Endothelial cell of hepatic sinusoid (primary cell): ENCODE measurements around the gene RPP21.

ENCODE experiments used
- in situ Hi-C: cut with HindIII; loops from 2 replicates; pipeline ENCODE4 v1.10.0; 2017; ENCODE audit warnings: low sequenced_read_pairs

Gene RPP21

DNA sequence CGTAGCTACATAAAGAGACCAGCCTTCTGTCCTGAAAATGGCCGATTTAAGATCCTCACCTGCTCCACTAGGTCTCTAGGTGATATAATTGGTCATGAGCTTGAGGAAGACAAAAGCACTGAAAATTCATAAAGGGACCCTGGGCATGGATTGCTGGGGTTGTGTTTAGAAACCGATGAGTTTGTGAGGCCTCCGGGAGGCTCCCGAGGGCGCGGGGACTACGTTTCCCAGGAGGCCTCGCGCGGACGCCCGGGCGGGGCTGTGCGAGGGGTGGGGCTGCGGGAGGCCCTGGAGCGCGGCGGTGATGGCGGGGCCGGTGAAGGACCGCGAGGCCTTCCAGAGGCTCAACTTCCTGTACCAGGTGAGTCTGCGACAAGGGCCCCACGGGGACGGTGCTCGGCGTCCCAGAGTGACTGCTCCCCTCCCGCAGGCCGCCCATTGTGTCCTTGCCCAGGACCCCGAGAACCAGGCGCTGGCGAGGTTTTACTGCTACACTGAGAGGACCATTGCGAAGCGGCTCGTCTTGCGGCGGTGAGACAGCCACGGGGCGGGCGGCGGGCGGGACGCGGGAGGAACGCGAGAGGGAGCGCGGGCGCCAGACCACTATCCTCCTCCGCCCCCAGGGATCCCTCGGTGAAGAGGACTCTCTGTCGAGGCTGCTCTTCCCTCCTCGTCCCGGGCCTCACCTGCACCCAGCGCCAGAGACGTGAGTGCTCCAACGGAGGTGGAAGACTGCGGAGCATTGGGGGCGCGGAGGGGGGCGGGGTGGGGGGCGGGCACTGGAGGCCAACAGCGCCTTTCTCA is at the start of gene RPP21:
Gene RPP21 (plus strand): TSS at position 289 of the 804 bp plus-strand sequence. CDS start 16 bp downstream, at position 305.
- in situ Hi-C loops = no loop called here

DNA sequence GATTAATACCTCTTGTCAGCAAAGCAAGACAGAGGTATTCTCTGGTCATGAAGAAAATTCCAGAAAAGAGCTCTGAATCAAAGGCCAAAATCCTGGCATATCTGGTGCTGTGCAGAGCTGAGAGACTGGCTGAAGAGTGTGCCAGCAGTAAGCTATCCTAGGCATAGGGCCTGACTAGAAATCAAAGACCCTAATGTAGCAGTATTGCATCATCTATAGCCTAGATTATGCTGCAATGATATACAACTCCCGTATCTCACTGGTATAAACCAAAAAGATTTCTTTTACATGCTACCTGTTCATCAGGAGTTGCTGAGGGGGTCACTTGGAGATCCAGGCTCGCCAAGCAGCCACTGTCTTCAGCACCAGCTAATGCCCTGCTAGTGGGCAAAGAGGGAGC is 49.1 kb upstream of the RPP21 start:
- in situ Hi-C loops = no loop called here

DNA sequence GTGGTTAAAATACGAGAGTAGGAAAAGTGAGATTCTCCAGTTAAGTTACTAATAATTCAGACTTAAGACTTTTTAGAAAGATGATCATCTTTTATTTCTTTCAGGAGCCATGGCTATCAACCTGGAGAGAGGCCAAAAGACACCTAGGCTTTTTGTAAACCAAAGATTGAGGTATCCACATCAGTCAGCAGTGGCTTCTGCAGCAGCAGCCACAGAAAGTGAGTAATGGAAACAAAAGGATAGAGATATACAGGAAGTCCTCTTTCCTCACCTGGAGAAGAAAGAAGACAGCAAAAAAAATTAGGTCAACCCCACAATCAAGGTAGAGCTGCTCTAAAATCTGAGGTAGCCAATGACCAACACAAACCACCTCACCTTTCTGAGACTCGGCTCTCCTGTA is 41.0 kb upstream of the RPP21 start:
- in situ Hi-C loops = no loop called here

DNA sequence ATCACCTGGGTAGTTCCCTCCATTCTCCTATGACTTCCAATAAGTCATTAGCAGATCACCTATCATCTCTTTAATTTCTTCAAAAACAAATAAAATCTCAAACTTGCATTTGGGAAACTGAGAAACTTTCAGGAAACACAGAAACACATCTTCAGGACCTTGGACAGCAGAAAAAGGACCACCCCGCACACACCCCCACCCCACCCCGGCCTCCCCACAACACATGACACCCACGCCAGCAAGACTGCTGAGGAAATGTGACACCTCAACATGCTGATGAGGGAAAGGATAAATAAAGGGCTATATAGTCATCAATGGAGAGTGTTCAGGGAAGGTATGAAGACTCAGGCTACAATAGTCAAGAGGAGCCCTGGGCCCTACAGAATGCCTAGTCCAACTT is 33.9 kb upstream of the RPP21 start:
- in situ Hi-C loops = loop anchor here (10.0 kb wide), 1 partner anchor 64 kb away; no protein-coding TSS in a partner anchor

DNA sequence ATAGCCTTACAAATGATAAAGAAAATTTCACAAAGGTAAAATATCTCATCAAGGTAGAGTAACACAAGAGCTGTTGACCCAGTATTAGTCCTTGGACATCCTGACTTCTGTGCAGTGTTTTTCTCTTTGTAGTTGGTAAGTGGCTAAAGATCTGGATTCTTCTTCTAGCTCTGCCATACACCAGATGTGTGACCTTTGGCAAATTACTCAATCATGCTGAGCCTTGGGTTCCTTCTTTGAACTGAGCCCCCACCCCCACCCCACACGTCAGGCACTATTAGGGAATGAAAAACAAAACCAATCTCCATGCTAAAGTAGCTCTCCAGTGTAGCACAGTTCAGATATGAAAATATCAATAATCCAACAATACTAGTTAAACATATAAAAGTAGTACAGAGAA is 33.3 kb upstream of the RPP21 start:
- in situ Hi-C loops = loop anchor here (10.0 kb wide), 1 partner anchor 63 kb away; no protein-coding TSS in a partner anchor

DNA sequence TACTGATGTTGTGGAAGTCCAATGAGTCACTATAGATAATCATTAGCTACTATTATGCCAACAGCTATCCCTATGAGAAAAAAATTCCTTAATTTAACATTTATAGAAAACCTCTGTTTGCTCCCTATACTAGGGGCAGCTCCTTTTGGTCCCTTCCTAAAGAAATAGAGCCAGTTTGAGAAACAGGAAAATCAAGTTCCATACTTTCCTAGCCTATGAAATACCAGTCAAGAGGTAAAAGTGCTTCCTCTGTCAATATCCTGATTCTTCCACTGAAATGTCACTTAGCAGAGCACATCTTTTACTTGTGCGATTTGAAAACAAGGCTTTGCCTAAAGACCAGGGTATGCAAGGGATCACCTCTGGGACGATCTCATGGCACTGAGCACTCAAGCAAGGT is 32.7 kb upstream of the RPP21 start:
- in situ Hi-C loops = loop anchor here (10.0 kb wide), 1 partner anchor 63 kb away; no protein-coding TSS in a partner anchor

DNA sequence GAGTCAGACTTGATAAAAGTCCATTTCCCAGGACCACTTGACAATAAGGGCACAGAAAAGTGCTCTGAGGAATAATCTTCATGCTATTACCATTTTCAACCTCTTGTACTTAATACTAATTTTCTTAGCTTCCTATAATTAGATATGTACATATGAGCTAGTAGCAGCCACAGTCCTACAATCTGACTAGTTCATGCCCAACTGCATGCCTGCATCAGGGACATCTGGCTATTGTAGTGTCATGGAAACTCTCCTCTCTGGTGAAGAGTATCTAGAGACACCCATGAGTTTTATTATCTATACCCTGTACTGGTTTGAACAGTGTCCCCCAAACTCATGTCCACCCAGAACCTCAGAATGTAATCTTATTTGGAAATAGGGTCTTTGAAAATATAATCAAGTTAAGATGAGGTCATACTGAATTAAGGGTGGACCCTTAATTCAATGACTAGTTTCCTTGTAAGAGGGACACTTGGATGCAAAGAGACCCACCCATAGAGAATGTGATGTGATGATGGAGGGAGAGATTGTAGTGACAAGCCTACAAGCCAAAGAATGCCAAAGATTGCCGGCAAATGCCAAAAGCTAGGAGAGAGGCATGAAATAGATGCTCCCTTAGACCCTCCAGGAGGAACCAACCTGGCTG is 32.2 kb upstream of the RPP21 start:
- in situ Hi-C loops = loop anchor here (10.0 kb wide), 1 partner anchor 62 kb away; no protein-coding TSS in a partner anchor

DNA sequence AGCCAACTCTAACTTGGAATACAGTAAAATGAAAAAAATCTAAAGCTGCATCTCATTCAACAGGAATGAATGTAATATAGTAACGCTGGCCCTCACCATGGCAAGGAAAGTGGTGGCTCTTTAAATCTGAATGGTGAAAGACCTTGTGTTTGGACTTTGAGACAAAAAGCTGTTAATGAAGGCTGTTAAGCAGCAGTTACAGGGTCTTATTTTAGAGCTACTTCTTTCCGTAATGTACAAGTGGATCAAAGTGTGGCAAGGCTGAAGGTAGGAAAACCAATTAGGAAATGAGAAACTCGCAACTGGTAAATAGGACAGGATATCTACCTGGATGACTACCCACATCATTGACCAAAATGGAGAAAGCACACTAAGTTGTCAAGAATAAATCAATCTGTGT is 29.8 kb upstream of the RPP21 start:
- in situ Hi-C loops = loop anchor here (10.0 kb wide), 1 partner anchor 60 kb away; no protein-coding TSS in a partner anchor

DNA sequence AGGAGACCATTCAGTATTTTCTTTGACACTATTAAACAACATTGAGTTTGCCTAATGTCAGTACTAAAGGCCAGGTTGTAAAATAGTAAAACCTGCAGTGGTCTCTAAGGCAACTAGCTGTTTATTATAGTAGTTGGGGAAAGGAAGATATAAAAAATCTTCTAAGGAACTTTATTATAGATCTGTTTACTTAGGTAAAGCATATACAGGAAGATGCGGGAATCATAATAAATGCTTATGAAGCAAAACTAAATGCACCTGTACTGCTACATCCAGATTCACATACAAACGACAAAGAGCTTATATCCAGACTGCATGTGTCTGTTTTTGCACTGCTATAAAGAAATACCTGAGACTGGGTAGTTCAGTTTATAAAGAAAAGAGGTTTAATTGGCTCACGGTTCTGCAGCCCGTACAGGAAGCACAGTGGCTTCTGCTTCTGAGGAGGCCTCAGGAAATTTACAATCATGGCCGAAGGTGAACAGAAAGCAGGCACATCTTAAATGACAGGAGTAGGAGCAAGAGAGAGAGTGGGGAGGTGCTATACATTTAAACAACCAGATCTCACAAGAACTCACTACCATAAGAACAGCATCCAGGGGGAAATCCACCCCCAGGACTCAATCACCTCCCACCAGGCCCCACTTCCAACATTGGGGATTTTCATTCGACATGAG is 26.9 kb upstream of the RPP21 start:
- in situ Hi-C loops = loop anchor here (10.0 kb wide), 1 partner anchor 57 kb away; no protein-coding TSS in a partner anchor

DNA sequence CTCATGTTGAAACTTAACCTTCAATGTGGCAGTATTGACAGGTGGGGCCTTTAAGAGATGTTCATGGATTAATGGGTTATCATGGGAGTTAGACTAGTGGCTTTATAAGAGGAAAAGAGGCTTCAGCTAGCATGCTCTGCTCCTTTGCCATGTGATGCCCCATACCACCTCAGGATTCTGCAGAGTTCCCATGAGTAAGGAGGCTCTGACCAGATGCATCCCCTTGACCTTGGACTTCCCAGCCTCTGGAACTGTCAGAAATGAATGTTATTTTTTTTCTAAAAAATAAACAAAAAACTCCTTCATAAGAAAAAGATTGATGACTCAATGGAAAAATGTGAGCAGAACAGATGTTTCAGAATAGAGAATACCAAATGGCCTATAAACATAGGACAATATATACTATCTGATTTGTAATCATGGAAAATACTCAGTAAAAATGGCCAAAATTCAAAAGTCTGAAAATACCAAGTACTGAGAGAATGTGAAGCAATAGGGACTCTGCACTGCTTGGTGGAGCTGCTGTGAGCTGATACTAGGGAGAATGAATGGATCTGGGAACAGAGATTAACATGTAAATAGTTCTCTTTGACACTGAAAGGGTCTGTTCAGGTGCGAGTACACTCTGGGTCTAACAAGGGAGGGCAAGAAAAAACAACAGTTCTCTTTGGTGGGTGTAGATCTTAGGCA is 25.7 kb upstream of the RPP21 start:
- in situ Hi-C loops = loop anchor here (10.0 kb wide), 1 partner anchor 56 kb away; no protein-coding TSS in a partner anchor

DNA sequence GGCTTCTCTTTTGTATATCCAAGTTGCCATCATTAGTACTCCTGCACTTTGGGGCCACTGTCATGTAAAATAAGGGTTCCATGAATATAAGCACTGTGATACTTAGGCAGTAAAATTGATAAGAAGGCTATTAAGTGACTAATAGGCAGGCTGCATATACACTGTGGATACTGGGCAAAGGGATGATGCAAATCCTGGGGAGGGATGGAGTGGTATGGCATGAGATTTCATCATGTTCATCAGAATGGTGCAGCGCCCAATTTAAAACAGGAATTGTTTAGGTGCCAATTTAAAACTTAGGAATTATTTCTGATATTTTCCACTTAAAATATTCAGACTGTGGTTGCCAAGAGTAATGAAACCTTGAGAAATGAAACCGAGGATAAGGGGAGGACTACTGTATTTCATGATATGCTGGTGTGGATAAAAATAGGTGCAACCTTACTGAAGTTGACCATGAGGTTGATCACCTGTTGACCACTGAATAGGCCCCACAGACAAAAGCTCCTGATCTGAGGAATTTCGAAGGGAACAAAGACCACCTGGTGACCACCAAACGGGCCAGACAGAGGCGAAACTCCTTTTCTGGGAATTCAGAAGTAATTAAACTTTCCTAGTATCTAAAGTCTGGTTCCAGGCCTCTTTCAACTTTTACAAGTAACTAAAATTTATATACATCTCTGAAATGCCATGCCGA is 23.1 kb upstream of the RPP21 start:
- in situ Hi-C loops = no loop called here

DNA sequence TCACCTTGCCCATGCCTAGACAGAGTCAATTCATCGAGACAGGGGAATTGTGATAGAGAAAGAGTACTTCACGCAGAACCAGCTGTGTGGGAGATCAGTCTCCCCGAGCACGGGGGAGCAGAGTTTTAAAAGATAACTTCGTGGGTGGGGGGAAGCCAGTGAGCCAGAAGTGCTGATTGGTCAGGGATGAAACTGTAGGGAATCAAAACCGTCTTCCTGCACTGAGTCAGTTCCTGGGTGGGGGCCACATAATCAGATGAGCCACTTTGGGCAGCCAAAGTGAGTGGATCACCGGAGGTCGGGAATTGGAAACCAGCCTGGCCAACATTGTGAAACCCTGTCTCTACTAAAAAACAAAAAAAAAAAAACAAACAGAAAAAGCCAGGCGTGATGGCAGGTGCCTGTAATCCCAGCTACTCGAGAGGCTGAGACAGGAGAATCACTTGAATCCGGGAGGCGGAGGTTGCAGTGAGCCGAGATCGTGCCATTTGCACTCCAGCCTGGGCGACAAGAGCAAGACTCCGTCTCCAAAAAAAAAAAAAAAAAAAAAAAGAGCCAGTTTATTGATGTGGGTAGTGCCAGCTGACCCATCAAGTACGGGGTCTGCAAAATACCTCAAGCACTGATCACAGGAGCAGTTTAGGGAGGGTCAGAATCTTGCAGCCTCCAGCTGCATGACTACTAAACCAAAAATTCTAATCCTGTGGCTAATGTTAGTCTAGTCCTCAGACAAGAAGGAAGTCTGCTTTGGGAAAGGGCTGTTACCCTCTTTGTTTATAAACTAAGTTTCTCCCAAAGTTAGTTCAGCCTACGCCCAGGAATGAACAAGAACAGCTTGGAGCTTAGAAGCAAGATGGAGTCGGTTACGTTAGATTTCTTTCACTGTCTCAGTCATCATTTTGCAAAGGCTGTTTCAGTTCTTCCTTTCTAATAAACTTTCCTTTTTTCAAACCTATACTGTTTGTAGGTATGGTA is 22.1 kb upstream of the RPP21 start:
- in situ Hi-C loops = no loop called here

DNA sequence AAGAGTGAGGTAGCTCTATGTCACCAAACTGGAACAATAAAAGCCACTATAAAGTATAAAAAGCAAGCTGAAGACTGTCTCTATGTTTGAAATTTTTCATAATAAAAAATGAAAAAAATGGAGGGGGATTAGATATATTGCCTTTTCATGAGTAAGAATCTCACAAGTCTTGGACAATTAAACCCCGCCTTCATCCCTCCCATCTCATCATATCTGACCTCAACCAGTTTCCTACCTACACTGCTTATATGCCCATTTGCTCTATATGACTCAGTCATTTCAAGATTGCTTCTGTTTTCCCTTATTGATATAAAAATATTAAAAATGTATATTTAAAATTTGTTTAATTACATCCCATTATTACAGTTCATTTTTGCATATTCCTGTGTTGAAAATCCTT is 21.1 kb upstream of the RPP21 start:
- in situ Hi-C loops = no loop called here

DNA sequence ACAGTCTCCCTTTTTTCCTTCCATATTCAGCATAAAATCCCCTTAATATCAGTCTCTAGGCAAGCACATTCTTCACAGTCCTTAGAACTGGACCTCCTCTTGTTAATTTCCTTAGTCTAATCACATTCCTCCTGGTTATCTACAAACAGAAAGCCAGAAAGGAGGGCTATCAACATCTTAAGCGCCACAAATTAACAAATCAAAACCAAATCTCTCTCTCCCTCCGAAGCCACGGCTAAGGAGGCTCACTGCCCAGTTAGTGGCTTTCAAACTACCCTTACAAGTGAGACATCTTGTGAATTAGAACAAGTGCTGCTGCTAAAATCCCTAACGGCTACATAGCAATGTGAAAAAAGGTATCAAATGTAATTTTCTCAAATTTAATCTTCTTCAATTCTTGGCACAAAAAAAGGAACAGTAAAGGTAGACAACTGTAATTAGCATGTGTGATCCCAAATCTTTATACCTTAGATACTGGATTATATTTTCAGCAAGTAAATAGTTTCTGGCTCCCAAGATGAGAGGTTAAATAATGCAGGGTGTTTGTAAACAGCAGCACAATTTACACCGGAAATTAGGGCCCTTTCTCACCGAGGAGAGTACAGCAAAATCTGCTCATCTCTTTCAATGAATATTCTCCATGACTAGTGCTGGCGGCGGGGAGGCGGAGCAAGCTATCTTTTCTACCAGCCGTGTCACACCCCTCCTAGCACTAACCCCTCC is 19.6 kb upstream of the RPP21 start:
- in situ Hi-C loops = loop anchor here (5.0 kb wide), 1 partner anchor 58 kb away; no protein-coding TSS in a partner anchor

DNA sequence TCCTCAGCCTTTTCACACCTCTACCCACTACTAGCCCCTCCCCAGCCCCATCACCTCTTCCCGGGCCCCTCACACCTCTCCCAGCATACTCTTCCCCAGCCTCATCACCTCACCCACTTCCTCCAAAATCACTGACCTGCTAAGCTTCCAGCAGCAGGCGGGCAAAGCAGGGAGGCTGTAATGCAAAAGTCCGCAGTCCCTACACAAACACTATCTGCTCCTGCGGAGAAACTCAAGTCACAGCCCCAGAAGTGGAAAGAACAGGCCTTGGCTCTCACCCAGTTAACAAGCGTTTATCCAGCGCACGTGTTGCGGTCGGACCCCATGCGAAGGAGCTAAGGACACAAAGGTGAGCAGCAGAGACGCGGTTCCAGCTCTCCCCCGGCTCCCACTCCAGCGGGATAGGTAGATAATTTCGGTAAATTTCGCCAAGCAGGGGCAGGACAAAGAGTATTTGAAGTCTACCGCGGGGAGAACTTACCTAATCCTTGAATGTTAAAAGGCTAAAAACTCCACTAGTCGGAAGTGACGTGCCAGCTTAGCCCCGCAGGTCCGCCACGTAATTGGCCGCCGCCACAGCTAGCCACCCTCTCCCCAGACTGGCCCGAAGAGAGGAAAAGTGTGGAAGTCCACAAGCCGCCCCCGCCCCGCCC is 19.0 kb upstream of the RPP21 start:
- in situ Hi-C loops = loop anchor here (5.0 kb wide), 1 partner anchor 59 kb away; no protein-coding TSS in a partner anchor

DNA sequence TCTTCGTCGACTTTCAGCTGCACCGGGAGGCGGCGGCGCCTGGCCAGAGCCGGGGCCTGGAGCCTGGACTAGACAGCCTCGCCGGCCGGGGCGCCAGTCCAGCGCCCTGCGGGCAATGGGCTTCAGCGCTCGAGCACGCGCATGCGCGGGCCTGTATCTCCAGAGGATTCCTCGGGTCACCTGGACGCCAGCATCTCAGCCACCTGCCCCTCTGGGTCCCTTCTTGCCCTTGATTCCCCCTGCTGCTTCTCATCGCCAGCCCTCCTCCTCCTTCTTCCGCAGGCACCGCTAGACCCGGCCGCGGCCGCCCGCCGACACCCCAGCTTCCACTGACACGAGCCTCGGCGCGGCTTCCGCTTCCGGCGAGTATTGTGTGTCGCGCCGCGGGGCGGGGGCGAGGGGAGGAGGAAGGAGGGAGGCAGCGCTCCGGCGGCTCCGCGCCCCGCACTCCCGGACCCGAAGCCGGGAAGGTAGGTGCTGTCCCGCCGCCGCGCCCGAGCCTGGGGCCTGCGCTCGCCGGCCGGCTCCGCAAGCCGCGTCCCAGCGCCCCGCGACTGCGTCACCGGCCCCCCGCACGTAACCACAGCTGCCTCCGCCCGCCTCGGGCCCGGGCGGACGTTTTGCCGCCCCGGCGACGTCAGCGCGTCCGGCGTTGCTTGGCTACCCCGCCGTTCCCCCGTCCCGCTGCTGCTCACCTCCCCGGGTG is 18.3 kb upstream of the RPP21 start, which contains the start of gene TRIM39:
Gene TRIM39 (plus strand): TSS at position 402 of the 706 bp plus-strand sequence. CDS start 2,391 bp downstream, outside the sequence.
- in situ Hi-C loops = loop anchor here (5.0 kb wide), 1 partner anchor 59 kb away; no protein-coding TSS in a partner anchor
